ENCODE data around the gene CLBA1. TPM values are rescaled to one million over a fixed set of nuclear protein-coding genes. Genes with fewer than 3 reads are reported as not detected.

The CLBA1 gene
- total RNA-seq, 1 experiment from 2014 or later: 3.0 TPM

GRCh38 chr14:104966981-104967385 is 18.6 kb upstream of the CLBA1 start:
- H3K36me3 ChIP-seq (ENCODE audit: control insufficient read depth, insufficient read depth, low read length): no peaks in the 10 kb centered on the region
- DNase-seq: no peak
- ChIA-PET CTCF (no interaction called here), POLR2A (no interaction called here)
- intact Hi-C loops (cut with micrococcal nuclease; ENCODE audit: unreplicated experiment): no loop called here
- H3K9me3 ChIP-seq: no peaks in the 10 kb centered on the region
- H3K27me3 Mint-ChIP-seq (ENCODE audit: insufficient read depth, unreplicated experiment): peaks cover 3% of the 10 kb centered on the region
- no peaks in the 10 kb centered on the region for H3K4me1 ChIP-seq
- H3K27me3 ChIP-seq (replicated peaks; ENCODE audit: control insufficient read depth, insufficient read depth, low read length): no peaks in the 10 kb centered on the region
- no peak for TF ChIP-seq CTCF (IDR thresholded peaks at IDR 0.05; ENCODE audit: insufficient read depth in 1 of 2, low read depth in 1 of 2, low read length in 1 of 2, severe bottlenecking in 1 of 2, unreplicated experiment in 1 of 2)
- no TSS peak for BruUV-seq (replicated peaks)
- no peak overlapping the region for H3K4me3 ChIP-seq (ENCODE audit: low read depth, low read length)
- H3K9me3 Mint-ChIP-seq (ENCODE audit: unreplicated experiment): no peaks in the 10 kb centered on the region
- no peak overlapping the region for H3K27ac Mint-ChIP-seq (ENCODE audit: unreplicated experiment)
- no peak overlapping the region for H3K4me3 Mint-ChIP-seq (ENCODE audit: unreplicated experiment)
- no peaks in the 10 kb centered on the region for H3K4me1 Mint-ChIP-seq (ENCODE audit: low read depth, unreplicated experiment)
- H3K36me3 Mint-ChIP-seq (ENCODE audit: insufficient read depth, unreplicated experiment): no peaks in the 10 kb centered on the region

GRCh38 chr14:104967386-104968152 is 18.0 kb upstream of the CLBA1 start:
- intact Hi-C loops (cut with micrococcal nuclease; ENCODE audit: unreplicated experiment): no loop called here
- H3K9me3 ChIP-seq: no peaks in the 10 kb centered on the region
- peaks cover 3% of the 10 kb centered on the region for H3K27me3 Mint-ChIP-seq (ENCODE audit: insufficient read depth, unreplicated experiment)
- no peaks in the 10 kb centered on the region for H3K4me1 ChIP-seq
- no TSS peak for BruUV-seq (replicated peaks)
- no peaks in the 10 kb centered on the region for H3K27me3 ChIP-seq (replicated peaks; ENCODE audit: control insufficient read depth, insufficient read depth, low read length)
- no peaks in the 10 kb centered on the region for H3K4me1 Mint-ChIP-seq (ENCODE audit: low read depth, unreplicated experiment)
- H3K36me3 Mint-ChIP-seq (ENCODE audit: insufficient read depth, unreplicated experiment): no peaks in the 10 kb centered on the region
- no peak overlapping the region for H3K27ac Mint-ChIP-seq (ENCODE audit: unreplicated experiment)
- TF ChIP-seq CTCF (IDR thresholded peaks at IDR 0.05; ENCODE audit: insufficient read depth in 1 of 2, low read depth in 1 of 2, low read length in 1 of 2, severe bottlenecking in 1 of 2, unreplicated experiment in 1 of 2): no peak
- no peak overlapping the region for H3K4me3 Mint-ChIP-seq (ENCODE audit: unreplicated experiment)
- no peaks in the 10 kb centered on the region for H3K36me3 ChIP-seq (ENCODE audit: control insufficient read depth, insufficient read depth, low read length)
- no peaks in the 10 kb centered on the region for H3K9me3 Mint-ChIP-seq (ENCODE audit: unreplicated experiment)
- H3K4me3 ChIP-seq (ENCODE audit: low read depth, low read length): no peak overlapping the region
- DNase-seq: no peak
- CTCF ChIA-PET: no interaction called here
- POLR2A ChIA-PET: no interaction called here

- no peak overlapping the region for H3K27ac Mint-ChIP-seq (ENCODE audit: unreplicated experiment)
Measured at GRCh38 chr14:104968153-104968527, 17.4 kb upstream of the CLBA1 start.

More at GRCh38 chr14:104968153-104968527, 17.4 kb upstream of the CLBA1 start:
- H3K9me3 Mint-ChIP-seq (ENCODE audit: unreplicated experiment): no peaks in the 10 kb centered on the region
- no peaks in the 10 kb centered on the region for H3K4me1 Mint-ChIP-seq (ENCODE audit: low read depth, unreplicated experiment)
- H3K4me3 Mint-ChIP-seq (ENCODE audit: unreplicated experiment): no peak overlapping the region
- ChIA-PET POLR2A (no interaction called here), CTCF (no interaction called here)
- Histone ChIP-seq H3K4me1 (no peaks in the 10 kb centered on the region; the same call in 1 of the 2 replicates), H3K27me3 (replicated peaks; ENCODE audit: control insufficient read depth, insufficient read depth, low read length) (no peaks in the 10 kb centered on the region), H3K9me3 (no peaks in the 10 kb centered on the region), H3K36me3 (ENCODE audit: control insufficient read depth, insufficient read depth, low read length) (no peaks in the 10 kb centered on the region), H3K4me3 (ENCODE audit: low read depth, low read length) (no peak overlapping the region)
- intact Hi-C loops (cut with micrococcal nuclease; ENCODE audit: unreplicated experiment): no loop called here
- H3K27me3 Mint-ChIP-seq (ENCODE audit: insufficient read depth, unreplicated experiment): no peaks in the 10 kb centered on the region
- no peak for TF ChIP-seq CTCF (IDR thresholded peaks at IDR 0.05; ENCODE audit: insufficient read depth in 1 of 2, low read depth in 1 of 2, low read length in 1 of 2, severe bottlenecking in 1 of 2, unreplicated experiment in 1 of 2)
- no TSS peak for BruUV-seq (replicated peaks)
- no peak for DNase-seq
- no peaks in the 10 kb centered on the region for H3K36me3 Mint-ChIP-seq (ENCODE audit: insufficient read depth, unreplicated experiment)

All from Caco-2 (cell line).